Gastroesophageal sphincter (tissue), 4 donors: ENCODE results near the gene KHNYN. TPM values are rescaled to one million over a fixed set of nuclear protein-coding genes. Genes with fewer than 3 reads are reported as not detected.

Experiments used
- ATAC-seq: fragments of 150-250 bp; one replicate; pipeline ENCODE4 v1.9.1; 2016; ENCODE audit warnings: mild to moderate bottlenecking, moderate library complexity
- H3K27ac ChIP-seq, 4 donors: fragments of 200-600 bp; sonication (generic) in 3 of 4; 1 replicate in 3 of 4; 2 replicates in 1 of 4; pipeline ENCODE4 v1.5.1; 2016 to 2019
- H3K27me3 ChIP-seq: fragments of 200-600 bp; sonication (generic); one replicate; pipeline ENCODE4 v1.5.1; 2019
- H3K36me3 ChIP-seq, 2 donors: fragments of 200-600 bp; sonication (generic); one replicate each; pipeline ENCODE4 v1.5.1; 2019; ENCODE audit warnings: control low read depth in 1 of 2
- H3K4me1 ChIP-seq, 3 donors: fragments of 200-600 bp; sonication (generic); 1 replicate in 2 of 3; 2 replicates in 1 of 3; pipeline ENCODE4 v1.5.1; 2016 to 2019; ENCODE audit warnings: control low read depth in 2 of 3
- H3K4me3 ChIP-seq, 2 donors: fragments of 200-600 bp; sonication (generic); one replicate each; pipeline ENCODE4 v1.5.1; 2019; ENCODE audit warnings: mild to moderate bottlenecking in 1 of 2, moderate library complexity in 1 of 2
- H3K9me3 ChIP-seq, 3 donors: fragments of 200-600 bp; sonication (generic); one replicate each; pipeline ENCODE4 v1.5.1; 2017 to 2019; ENCODE audit warnings: control low read depth in 2 of 3
- CTCF ChIP-seq, 4 experiments: fragments of 200-600 bp in 2 of 4; fragments of 450-650 bp in 2 of 4; sonication (generic) in 1 of 4; IDR thresholded peaks; one replicate each; pipeline ENCODE4 v1.5.1; 2017 to 2019; ENCODE audit warnings: antibody characterized with exemption in 4 of 4, mild to moderate bottlenecking in 2 of 4, moderate library complexity in 2 of 4
- EP300 ChIP-seq: sonication (generic); formaldehyde crosslinking; IDR thresholded peaks from one replicate; pipeline ENCODE4 v1.6.1; 2017; ENCODE audit warnings: antibody characterized with exemption, mild to moderate bottlenecking
- POLR2A ChIP-seq, 2 donors: fragments of 450-650 bp; IDR thresholded peaks; one replicate each; pipeline ENCODE4 v1.6.1; 2017; ENCODE audit warnings: antibody characterized with exemption in 2 of 2, mild to moderate bottlenecking in 2 of 2, moderate library complexity in 1 of 2
- POLR2AphosphoS5 ChIP-seq: sonication (generic); formaldehyde crosslinking; IDR thresholded peaks from one replicate; pipeline ENCODE4 v1.6.1; 2017; ENCODE audit warnings: antibody characterized with exemption
- WGBS, 2 donors: methylation state at CpG; one replicate each; pipeline ENCODE4 v1.1.5; 2018; ENCODE audit warnings: low coverage in 1 of 2; 5-methylcytosine and 5-hydroxymethylcytosine counted together
- total RNA-seq, 4 donors: library from RNA; depleted of rRNA; stranded (reverse); fragments of >200 nt; gene quantifications; one replicate each; pipeline ENCODE4 v1.1.0, GENCODE V29; 2016

KHNYN gene
- total RNA-seq, 4 donors from 2014 or later: 50.7 to 68.0 (median 61.3) TPM

GRCh38 chr14:24416254-24416931 lies 13.4 kb upstream of the KHNYN start:
- WGBS, 2 donors: 42 to 75% methylated on average over 2 to 4 of the region's 19 CpGs
- peaks cover 18% of the 10 kb centered on the region for H3K27me3 ChIP-seq
- peaks cover 0 to 13% (median 0%) of the 10 kb centered on the region in 3 donors for H3K4me1 ChIP-seq
- H3K9me3 ChIP-seq: no peaks in the 10 kb centered on the region
- no peak for ATAC-seq
- peaks cover 0 to 42% of the 10 kb centered on the region in 2 donors for H3K36me3 ChIP-seq
- H3K27ac ChIP-seq: no peak overlapping the region
- TF ChIP-seq CTCF (IDR thresholded peaks at IDR 0.05) (no peak), POLR2AphosphoS5 (no peak), POLR2A (IDR thresholded peaks at IDR 0.05) (no peak), EP300 (no peak)
- H3K4me3 ChIP-seq: no peak overlapping the region

GRCh38 chr14:24416932-24417619 lies 12.7 kb upstream of the KHNYN start:
- WGBS, 2 donors: 67 to 80% methylated on average over 2 to 6 of the region's 16 CpGs
- peaks cover 0 to 13% (median 0%) of the 10 kb centered on the region in 3 donors for H3K4me1 ChIP-seq
- TF ChIP-seq CTCF (IDR thresholded peaks at IDR 0.05): no peak
- TF ChIP-seq POLR2A (IDR thresholded peaks at IDR 0.05): no peak
- no peak for TF ChIP-seq EP300
- TF ChIP-seq POLR2AphosphoS5: no peak
- H3K36me3 ChIP-seq: peaks cover 0 to 38% of the 10 kb centered on the region in 2 donors
- no peaks in the 10 kb centered on the region for H3K9me3 ChIP-seq
- no peak overlapping the region for H3K4me3 ChIP-seq
- ATAC-seq: no peak
- no peak overlapping the region for H3K27ac ChIP-seq
- H3K27me3 ChIP-seq: peaks cover 25% of the 10 kb centered on the region

GRCh38 chr14:24417832-24418491 lies 11.8 kb upstream of the KHNYN start:
- Histone ChIP-seq H3K27me3 (peaks cover 29% of the 10 kb centered on the region), H3K27ac (no peak overlapping the region), H3K9me3 (no peaks in the 10 kb centered on the region), H3K36me3 (peaks cover 0 to 31% of the 10 kb centered on the region in 2 donors), H3K4me1 (peaks cover 0 to 13% (median 0%) of the 10 kb centered on the region in 3 donors), H3K4me3 (no peak overlapping the region)
- TF ChIP-seq POLR2A (IDR thresholded peaks at IDR 0.05) (no peak), EP300 (no peak), CTCF (IDR thresholded peaks at IDR 0.05) (no peak), POLR2AphosphoS5 (no peak)
- WGBS, 2 donors: 71 to 78% methylated on average over 1 to 4 of the region's 6 CpGs
- ATAC-seq: no peak

- Histone ChIP-seq H3K36me3 (peaks cover 0 to 25% of the 10 kb centered on the region in 2 donors), H3K9me3 (no peaks in the 10 kb centered on the region), H3K27me3 (peaks cover 34% of the 10 kb centered on the region), H3K27ac (no peak overlapping the region), H3K4me3 (no peak overlapping the region), H3K4me1 (peaks cover 0 to 13% (median 0%) of the 10 kb centered on the region in 3 donors)
- WGBS, 2 donors: 100% methylated on average over 1 of the region's 6 CpGs; no CpG with 5 or more reads in 1 of the 2 donors
- ATAC-seq: peak; percentile 14
- TF ChIP-seq CTCF (IDR thresholded peaks at IDR 0.05): no peak
- TF ChIP-seq POLR2A (IDR thresholded peaks at IDR 0.05): peak in 1 of 2 donors; percentile 1
These were observed 11.3 kb upstream of the KHNYN start for GRCh38 chr14:24418492-24418873.
